GM23248 (cell line): ENCODE measurements around the gene CAPN14. TPM values are rescaled to one million over a fixed set of nuclear protein-coding genes. Genes with fewer than 3 reads are reported as not detected.

Source experiments
- DNase-seq: peaks from one replicate; pipeline ENCODE4 v3.0.0-alpha.2; 2015
- H2AFZ ChIP-seq: fragments of 200-600 bp; sonication (generic); 2 replicates; pipeline ENCODE4 v1.6.1; 2016; ENCODE audit warnings: antibody characterized with exemption
- H3F3A ChIP-seq: fragments of 200-600 bp; sonication (generic); 2 replicates; pipeline ENCODE4 v1.6.1; 2016; ENCODE audit warnings: mild to moderate bottlenecking, antibody characterized with exemption, mixed run types; ENCODE audit not compliant: insufficient read depth
- H3K27ac ChIP-seq: fragments of 200-600 bp; sonication (generic); 2 replicates; pipeline ENCODE4 v1.5.1; 2016; ENCODE audit warnings: mild to moderate bottlenecking
- H3K27me3 ChIP-seq: fragments of 200-600 bp; sonication (generic); replicated peaks from 2 replicates; pipeline ENCODE4 v1.6.1; 2016; ENCODE audit warnings: mild to moderate bottlenecking; ENCODE audit not compliant: insufficient read depth
- H3K36me3 ChIP-seq: fragments of 200-600 bp; sonication (generic); 2 replicates; pipeline ENCODE4 v1.6.1; 2016; ENCODE audit warnings: low read depth, mild to moderate bottlenecking
- H3K4me1 ChIP-seq: fragments of 200-600 bp; sonication (generic); 2 replicates; pipeline ENCODE4 v1.6.1; 2016; ENCODE audit warnings: mild to moderate bottlenecking; ENCODE audit not compliant: insufficient read depth
- H3K4me2 ChIP-seq: fragments of 200-600 bp; sonication (generic); one replicate; pipeline ENCODE4 v1.6.1; 2016; ENCODE audit warnings: mild to moderate bottlenecking; ENCODE audit not compliant: unreplicated experiment
- H3K4me3 ChIP-seq: fragments of 200-600 bp; sonication (generic); 2 replicates; pipeline ENCODE4 v1.5.1; 2016; ENCODE audit warnings: mild to moderate bottlenecking
- H3K79me2 ChIP-seq: fragments of 200-600 bp; sonication (generic); 2 replicates; pipeline ENCODE4 v1.6.1; 2016; ENCODE audit warnings: mild to moderate bottlenecking; ENCODE audit not compliant: insufficient read depth
- H3K9ac ChIP-seq: fragments of 200-600 bp; sonication (generic); 2 replicates; pipeline ENCODE4 v1.6.1; 2016; ENCODE audit warnings: mild to moderate bottlenecking
- H3K9me2 ChIP-seq: fragments of 200-600 bp; sonication (generic); 2 replicates; pipeline ENCODE4 v1.6.1; 2016; ENCODE audit warnings: mixed run types, mild to moderate bottlenecking, moderate library complexity; ENCODE audit not compliant: insufficient read depth
- H3K9me3 ChIP-seq: fragments of 200-600 bp; sonication (generic); one replicate; pipeline ENCODE4 v1.6.1; 2017; ENCODE audit warnings: low read depth
- H4K20me1 ChIP-seq: fragments of 200-600 bp; sonication (generic); 2 replicates; pipeline ENCODE4 v1.6.0; 2016; ENCODE audit not compliant: insufficient read depth
- EZH2 ChIP-seq: fragments of 200-600 bp; sonication (generic); IDR thresholded peaks from 2 replicates; pipeline ENCODE4 v1.6.1; 2018; ENCODE audit warnings: antibody characterized with exemption, mild to moderate bottlenecking; ENCODE audit not compliant: insufficient read depth, poor library complexity, severe bottlenecking
- EZH2phosphoT487 ChIP-seq: fragments of 200-600 bp; sonication (generic); IDR thresholded peaks from 2 replicates; pipeline ENCODE4 v1.6.1; 2018; ENCODE audit warnings: antibody characterized with exemption, moderate library complexity, mild to moderate bottlenecking, low read depth; ENCODE audit not compliant: insufficient read depth
- WGBS, 2 experiments: methylation state at CpG; one replicate each; pipeline ENCODE4 v1.1.6; 2015 to 2017; ENCODE audit warnings: low lambda C conversion rate in 2 of 2, low coverage in 1 of 2; ENCODE audit errors: missing lambda C conversion rate in 2 of 2; 5-methylcytosine and 5-hydroxymethylcytosine counted together
- in situ Hi-C: fragments of 300-500 bp; cut with MboI; formaldehyde crosslinking; loops from 2 replicates; pipeline ENCODE4 v1.15.0; 2020
- polyA plus RNA-seq: library from polyadenylated mRNA; unstranded; fragments of >200 nt; fragmentation: Nextera tagmentation; extraction: Ambion mirVana; gene quantifications from 2 replicates; pipeline ENCODE4 v1.2.1, GENCODE V29; 2016
- total RNA-seq: library from RNA; depleted of rRNA; stranded (reverse); fragments of >200 nt; shearing (Covaris generic); gene quantifications from 2 replicates; pipeline ENCODE4 v1.2.3, GENCODE V29; 2014

The CAPN14 gene
- total and polyA plus RNA-seq, 2 experiments from 2014 or later: 0.11 TPM; not detected in 1

GRCh38 chr2:31255911-31256571 lies 38.7 kb upstream of the CAPN14 start:
- no peaks in the 10 kb centered on the region for H3K4me1 ChIP-seq
- no peaks in the 10 kb centered on the region for H3K36me3 ChIP-seq
- TF ChIP-seq EZH2 (no peak), EZH2phosphoT487 (no peak)
- no peaks in the 10 kb centered on the region for H3F3A ChIP-seq
- no peaks in the 10 kb centered on the region for H4K20me1 ChIP-seq
- in situ Hi-C loops: no loop called here
- no peak overlapping the region for H3K9ac ChIP-seq
- H3K79me2 ChIP-seq: no peaks in the 10 kb centered on the region
- no peaks in the 10 kb centered on the region for H3K9me2 ChIP-seq
- DNase-seq: no peak
- 90 to 91% methylated on average over 11 of the region's 11 CpGs for WGBS, 2 experiments
- H3K4me3 ChIP-seq: no peak overlapping the region
- no peak overlapping the region for H3K4me2 ChIP-seq
- H2AFZ ChIP-seq: no peak overlapping the region
- no peaks in the 10 kb centered on the region for H3K27me3 ChIP-seq
- H3K9me3 ChIP-seq: no peaks in the 10 kb centered on the region
- no peak overlapping the region for H3K27ac ChIP-seq

- H3K9ac ChIP-seq: no peak overlapping the region
- H3K27me3 ChIP-seq: no peaks in the 10 kb centered on the region
- no peak overlapping the region for H3K4me2 ChIP-seq
- H3K4me3 ChIP-seq: no peak overlapping the region
- H2AFZ ChIP-seq: no peak overlapping the region
- no peak overlapping the region for H3K27ac ChIP-seq
- DNase-seq: no peak
- WGBS, 2 experiments: 88 to 92% methylated on average over 19 of the region's 19 CpGs
- H3K9me2 ChIP-seq: no peaks in the 10 kb centered on the region
- no peaks in the 10 kb centered on the region for H4K20me1 ChIP-seq
- in situ Hi-C loops: no loop called here
- H3K36me3 ChIP-seq: no peaks in the 10 kb centered on the region; the same call in 1 of the 2 replicates
- H3K79me2 ChIP-seq: no peaks in the 10 kb centered on the region
- TF ChIP-seq EZH2: no peak
- TF ChIP-seq EZH2phosphoT487: no peak
- no peaks in the 10 kb centered on the region for H3K4me1 ChIP-seq
- H3F3A ChIP-seq: no peaks in the 10 kb centered on the region
- no peaks in the 10 kb centered on the region for H3K9me3 ChIP-seq
These were observed 37.2 kb upstream of the CAPN14 start for GRCh38 chr2:31254237-31255203.

- WGBS, 2 experiments: 84 to 87% methylated on average over 13 of the region's 13 CpGs
- Histone ChIP-seq H3K27ac (no peak overlapping the region), H3K9ac (no peak overlapping the region), H3K9me2 (no peaks in the 10 kb centered on the region), H3K79me2 (no peaks in the 10 kb centered on the region), H3K27me3 (no peaks in the 10 kb centered on the region), H3K36me3 (no peaks in the 10 kb centered on the region; the same call in 1 of the 2 replicates), H3K4me3 (no peak overlapping the region), H3K9me3 (no peaks in the 10 kb centered on the region), H2AFZ (no peak overlapping the region), H4K20me1 (no peaks in the 10 kb centered on the region), H3K4me2 (no peak overlapping the region), H3F3A (no peaks in the 10 kb centered on the region), H3K4me1 (no peaks in the 10 kb centered on the region)
- in situ Hi-C loops: no loop called here
- DNase-seq: no peak
- TF ChIP-seq EZH2 (no peak), EZH2phosphoT487 (no peak)
These were observed 36.2 kb upstream of the CAPN14 start for GRCh38 chr2:31253356-31254131.

DNA sequence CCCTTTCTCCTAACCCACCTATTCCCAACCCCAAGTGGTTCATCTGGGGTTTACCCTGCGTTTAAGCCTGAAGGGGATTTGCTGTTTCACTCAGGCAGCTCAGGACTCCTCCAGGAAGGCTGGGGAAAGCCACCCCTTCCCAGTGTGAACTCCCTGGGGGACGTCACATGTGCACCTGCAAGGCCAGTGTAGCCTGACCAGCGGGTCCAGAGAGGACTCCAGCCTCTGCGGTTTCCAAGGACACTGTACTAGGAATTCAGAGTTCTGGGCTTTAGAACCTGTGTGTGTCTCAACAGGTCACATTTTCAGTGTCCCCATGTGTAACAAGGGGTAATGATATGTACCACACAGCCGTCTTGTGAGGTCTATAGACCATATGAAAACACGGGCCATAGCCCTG lies 34.5 kb upstream of the CAPN14 start:
- no peak overlapping the region for H3K9ac ChIP-seq
- no peaks in the 10 kb centered on the region for H3K79me2 ChIP-seq
- no peak overlapping the region for H3K27ac ChIP-seq
- H3K9me3 ChIP-seq: no peaks in the 10 kb centered on the region
- H3K4me3 ChIP-seq: no peak overlapping the region
- no peaks in the 10 kb centered on the region for H3K27me3 ChIP-seq
- WGBS, 2 experiments: 98 to 99% methylated on average over 6 of the region's 6 CpGs
- no peak overlapping the region for H2AFZ ChIP-seq
- H4K20me1 ChIP-seq: no peaks in the 10 kb centered on the region
- no peaks in the 10 kb centered on the region for H3F3A ChIP-seq
- H3K36me3 ChIP-seq: no peaks in the 10 kb centered on the region; the same call in 1 of the 2 replicates
- TF ChIP-seq EZH2 (no peak), EZH2phosphoT487 (no peak)
- no peaks in the 10 kb centered on the region for H3K9me2 ChIP-seq
- H3K4me2 ChIP-seq: no peak overlapping the region
- DNase-seq: no peak
- no peaks in the 10 kb centered on the region for H3K4me1 ChIP-seq
- in situ Hi-C loops: no loop called here
